Caco-2 (cell line): ENCODE data around the gene C3orf20. TPM values are rescaled to one million over a fixed set of nuclear protein-coding genes. Genes with fewer than 3 reads are reported as not detected.

ENCODE experiments used
- BruUV-seq: library from RNA; stranded (reverse); fragments of 400-500 nt; replicated peaks from 2 replicates; lab custom pipeline; 2021; lab: Mats Ljungman, UMichigan
- CTCF ChIA-PET: fragments of 300-600 bp; sonication (Branson Sonifier 250); formaldehyde crosslinking; loops from one replicate; lab custom pipeline; 2022; ENCODE audit warnings: antibody characterized with exemption; lab: Charles Lee
- POLR2A ChIA-PET: fragments of 300-600 bp; sonication (Branson Sonifier 250); formaldehyde crosslinking; loops from one replicate; lab custom pipeline; 2022; ENCODE audit warnings: antibody characterized with exemption; lab: Charles Lee
- DNase-seq, 2 experiments: peaks; one replicate each; pipeline versions ENCODE4 v3.0.0 to v3.0.0-alpha.2; 2020 to 2022
- H3K27me3 ChIP-seq: replicated peaks from 2 replicates; pipeline ENCODE4 v1.6.0; 2011; ENCODE audit warnings: low read length; ENCODE audit not compliant: control insufficient read depth, insufficient read depth
- H3K36me3 ChIP-seq: 2 replicates; pipeline ENCODE4 v1.5.1; 2011; ENCODE audit warnings: low read length; ENCODE audit not compliant: control insufficient read depth, insufficient read depth
- H3K4me1 ChIP-seq: fragments of 250-450 bp; sonication (Bioruptor Pico); 2 replicates; pipeline ENCODE4 v1.5.1; 2020; ENCODE audit warnings: mild to moderate bottlenecking
- H3K4me3 ChIP-seq: 2 replicates; pipeline ENCODE4 v1.5.1; 2011; ENCODE audit warnings: low read depth, mild to moderate bottlenecking, control low read depth, low read length
- H3K9me3 ChIP-seq: fragments of 250-450 bp; sonication (Bioruptor Pico); 2 replicates; pipeline ENCODE4 v1.5.1; 2020; ENCODE audit warnings: mild to moderate bottlenecking, moderate library complexity
- H3K27ac Mint-ChIP-seq: one replicate; pipeline ENCODE4 v1.8.0; 2022; ENCODE audit warnings: mixed read lengths; ENCODE audit not compliant: unreplicated experiment
- H3K27me3 Mint-ChIP-seq: one replicate; pipeline ENCODE4 v1.8.0; 2022; ENCODE audit warnings: mixed read lengths; ENCODE audit not compliant: insufficient read depth, unreplicated experiment
- H3K36me3 Mint-ChIP-seq: one replicate; pipeline ENCODE4 v1.8.0; 2022; ENCODE audit warnings: mild to moderate bottlenecking, mixed read lengths; ENCODE audit not compliant: insufficient read depth, unreplicated experiment
- H3K4me1 Mint-ChIP-seq: one replicate; pipeline ENCODE4 v1.8.0; 2022; ENCODE audit warnings: low read depth, mixed read lengths; ENCODE audit not compliant: unreplicated experiment
- H3K4me3 Mint-ChIP-seq: one replicate; pipeline ENCODE4 v1.8.0; 2022; ENCODE audit warnings: mild to moderate bottlenecking, moderate library complexity, mixed read lengths; ENCODE audit not compliant: unreplicated experiment
- H3K9me3 Mint-ChIP-seq: one replicate; pipeline ENCODE4 v1.8.0; 2022; ENCODE audit warnings: mixed read lengths; ENCODE audit not compliant: unreplicated experiment
- intact Hi-C: fragments of 100-400 bp; cut with micrococcal nuclease; formaldehyde crosslinking; loops from one replicate; pipeline ENCODE4 v1.10.0; 2022; ENCODE audit not compliant: unreplicated experiment
- total RNA-seq: library from RNA; stranded (reverse); gene quantifications from 2 replicates; pipeline ENCODE4 v1.2.3, GENCODE V29; 2022
- TF ChIP-seq, protein P1 (sequence below), 2 experiments: fragments of 200-600 bp in 1 of 2; IDR thresholded peaks; 1 replicate in 1 of 2; 2 replicates in 1 of 2; pipeline versions ENCODE4 v1.5.1 to v1.8.0; 2011 to 2022; ENCODE audit warnings: antibody characterized with exemption in 1 of 2, control low read depth in 1 of 2, inconsistent platforms in 1 of 2, low read depth in 1 of 2, low read length in 1 of 2, mild to moderate bottlenecking in 1 of 2, moderate library complexity in 1 of 2; ENCODE audit not compliant: insufficient read depth in 1 of 2, severe bottlenecking in 1 of 2, unreplicated experiment in 1 of 2

C3orf20 gene
- total RNA-seq, 1 experiment from 2014 or later = 0.09 TPM

DNA sequence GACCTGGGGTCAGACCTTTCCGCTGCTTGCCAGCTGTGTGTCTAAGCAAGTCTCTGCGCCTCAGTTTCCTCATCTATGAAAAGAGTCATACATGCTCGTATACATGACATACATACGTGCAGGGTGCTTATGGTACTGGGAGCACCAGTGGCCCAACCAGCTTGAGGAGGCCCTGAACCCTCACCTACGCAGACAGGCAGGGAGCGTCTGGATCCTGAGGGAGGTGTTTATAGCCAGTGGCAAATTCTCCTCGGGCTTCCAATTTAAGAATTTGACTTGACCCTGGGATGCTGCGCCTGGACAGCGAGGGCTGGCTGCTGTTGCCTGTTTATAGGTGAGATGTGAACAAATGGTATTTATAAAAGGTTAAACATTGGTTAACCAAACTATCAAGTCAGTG lies 126.1 kb downstream of the C3orf20 start:
- peaks cover 15% of the 10 kb centered on the region for H3K4me1 Mint-ChIP-seq
- peaks cover 3% of the 10 kb centered on the region for H3K27me3 Mint-ChIP-seq
- H3K27ac Mint-ChIP-seq = no peak overlapping the region
- TF ChIP-seq, protein P1, sequence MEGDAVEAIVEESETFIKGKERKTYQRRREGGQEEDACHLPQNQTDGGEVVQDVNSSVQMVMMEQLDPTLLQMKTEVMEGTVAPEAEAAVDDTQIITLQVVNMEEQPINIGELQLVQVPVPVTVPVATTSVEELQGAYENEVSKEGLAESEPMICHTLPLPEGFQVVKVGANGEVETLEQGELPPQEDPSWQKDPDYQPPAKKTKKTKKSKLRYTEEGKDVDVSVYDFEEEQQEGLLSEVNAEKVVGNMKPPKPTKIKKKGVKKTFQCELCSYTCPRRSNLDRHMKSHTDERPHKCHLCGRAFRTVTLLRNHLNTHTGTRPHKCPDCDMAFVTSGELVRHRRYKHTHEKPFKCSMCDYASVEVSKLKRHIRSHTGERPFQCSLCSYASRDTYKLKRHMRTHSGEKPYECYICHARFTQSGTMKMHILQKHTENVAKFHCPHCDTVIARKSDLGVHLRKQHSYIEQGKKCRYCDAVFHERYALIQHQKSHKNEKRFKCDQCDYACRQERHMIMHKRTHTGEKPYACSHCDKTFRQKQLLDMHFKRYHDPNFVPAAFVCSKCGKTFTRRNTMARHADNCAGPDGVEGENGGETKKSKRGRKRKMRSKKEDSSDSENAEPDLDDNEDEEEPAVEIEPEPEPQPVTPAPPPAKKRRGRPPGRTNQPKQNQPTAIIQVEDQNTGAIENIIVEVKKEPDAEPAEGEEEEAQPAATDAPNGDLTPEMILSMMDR (IDR thresholded peaks at IDR 0.05; ENCODE audit: insufficient read depth in 1 of 2, low read depth in 1 of 2, low read length in 1 of 2, severe bottlenecking in 1 of 2, unreplicated experiment in 1 of 2) = no peak
- DNase-seq = no peak
- H3K9me3 Mint-ChIP-seq = no peaks in the 10 kb centered on the region
- Histone ChIP-seq H3K9me3 (no peaks in the 10 kb centered on the region), H3K4me3 (no peak overlapping the region), H3K4me1 (peaks cover 11% of the 10 kb centered on the region), H3K36me3 (no peaks in the 10 kb centered on the region), H3K27me3 (no peaks in the 10 kb centered on the region)
- intact Hi-C loops = no loop called here
- H3K4me3 Mint-ChIP-seq = no peak overlapping the region
- CTCF ChIA-PET = no interaction called here
- no TSS peak for BruUV-seq
- POLR2A ChIA-PET = no interaction called here
- H3K36me3 Mint-ChIP-seq = no peaks in the 10 kb centered on the region

DNA sequence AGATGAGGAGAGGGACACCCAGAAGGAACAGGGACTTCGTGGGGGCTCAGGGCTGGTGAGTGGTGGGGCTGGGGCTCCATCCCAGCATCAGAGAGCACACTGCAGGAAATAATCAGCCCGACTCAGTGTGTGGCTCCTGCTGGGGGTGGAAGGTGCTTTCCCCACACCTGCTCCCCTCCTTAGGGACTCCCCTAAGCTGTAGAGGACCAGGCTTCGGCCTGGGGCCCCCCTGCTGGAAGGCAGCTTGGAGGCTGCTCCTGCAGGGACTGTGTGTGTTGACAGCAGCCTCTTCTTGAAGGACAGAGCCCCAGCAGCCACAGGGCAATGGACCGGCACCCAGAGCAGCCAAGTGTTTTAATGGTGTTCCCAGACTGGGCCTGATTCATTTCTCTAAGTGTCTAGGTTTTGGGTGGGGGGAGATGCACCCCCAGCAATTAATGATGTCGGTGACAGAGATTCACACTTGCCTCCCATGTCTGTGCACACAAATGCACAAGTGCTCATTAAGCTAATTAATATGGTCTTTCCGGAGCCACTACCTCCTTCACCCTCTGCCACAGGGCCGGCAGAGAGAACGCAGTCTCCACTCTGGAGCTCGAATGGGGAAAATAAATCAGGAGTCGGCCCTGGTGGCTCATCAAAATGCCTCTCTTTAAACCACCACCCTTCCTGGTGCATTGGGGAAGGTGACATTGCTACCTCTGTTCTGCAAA lies 126.9 kb downstream of the C3orf20 start:
- Histone ChIP-seq H3K9me3 (no peaks in the 10 kb centered on the region), H3K4me3 (no peak overlapping the region), H3K4me1 (peaks cover 11% of the 10 kb centered on the region), H3K27me3 (no peaks in the 10 kb centered on the region), H3K36me3 (no peaks in the 10 kb centered on the region)
- Mint-ChIP-seq H3K36me3 (no peaks in the 10 kb centered on the region), H3K4me1 (peaks cover 15% of the 10 kb centered on the region), H3K27me3 (peaks cover 3% of the 10 kb centered on the region), H3K9me3 (no peaks in the 10 kb centered on the region), H3K27ac (no peak overlapping the region), H3K4me3 (no peak overlapping the region)
- CTCF ChIA-PET = no interaction called here
- intact Hi-C loops = no loop called here
- TF ChIP-seq, protein P1 (IDR thresholded peaks at IDR 0.05; ENCODE audit: insufficient read depth in 1 of 2, low read depth in 1 of 2, low read length in 1 of 2, severe bottlenecking in 1 of 2, unreplicated experiment in 1 of 2) = no peak
- no peak for DNase-seq
- POLR2A ChIA-PET = no interaction called here
- BruUV-seq = no TSS peak

DNA sequence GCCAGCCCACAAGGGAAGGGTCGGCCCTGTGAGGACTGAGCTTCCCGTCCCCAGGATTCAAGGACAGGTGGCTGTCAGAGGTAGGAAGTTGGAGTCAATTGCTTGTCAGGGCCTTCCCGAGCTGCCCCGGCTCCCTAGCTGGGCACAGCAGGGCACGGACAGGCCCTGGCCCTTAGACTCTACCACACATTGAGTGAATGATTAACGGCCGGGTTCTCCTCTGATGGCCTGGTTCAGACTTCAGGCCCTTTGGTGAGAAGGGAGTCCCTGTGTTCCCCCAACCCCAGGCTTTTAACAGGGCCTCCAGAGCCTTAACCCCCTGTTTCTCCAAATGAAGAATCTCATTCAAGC lies 127.4 kb downstream of the C3orf20 start:
- no peaks in the 10 kb centered on the region for H3K36me3 ChIP-seq

More for the DNA sequence above, 127.4 kb downstream of the C3orf20 start:
- H3K4me3 Mint-ChIP-seq = no peak overlapping the region
- H3K27me3 Mint-ChIP-seq = peaks cover 3% of the 10 kb centered on the region
- peaks cover 11% of the 10 kb centered on the region for H3K4me1 ChIP-seq
- DNase-seq = no peak
- no peak overlapping the region for H3K27ac Mint-ChIP-seq
- ChIA-PET POLR2A (no interaction called here), CTCF (no interaction called here)
- H3K4me3 ChIP-seq = no peak overlapping the region
- intact Hi-C loops = no loop called here
- no peaks in the 10 kb centered on the region for H3K9me3 ChIP-seq
- TF ChIP-seq, protein P1 (IDR thresholded peaks at IDR 0.05; ENCODE audit: insufficient read depth in 1 of 2, low read depth in 1 of 2, low read length in 1 of 2, severe bottlenecking in 1 of 2, unreplicated experiment in 1 of 2) = no peak
- peaks cover 15% of the 10 kb centered on the region for H3K4me1 Mint-ChIP-seq
- H3K9me3 Mint-ChIP-seq = no peaks in the 10 kb centered on the region
- no TSS peak for BruUV-seq
- H3K27me3 ChIP-seq = no peaks in the 10 kb centered on the region
- H3K36me3 Mint-ChIP-seq = no peaks in the 10 kb centered on the region
